HEK293T (cell line): ENCODE results near the gene NAPB.

Experiments used
- ARNT ChIP-seq: fragments of 450-650 bp; IDR thresholded peaks from 2 replicates; pipeline ENCODE4 v1.6.1; 2017; ENCODE audit warnings: mild to moderate bottlenecking
- BHLHE40 ChIP-seq: fragments of 450-650 bp; IDR thresholded peaks from 2 replicates; pipeline ENCODE4 v1.6.1; 2016; ENCODE audit warnings: mild to moderate bottlenecking, moderate library complexity, borderline replicate concordance
- ELF4 ChIP-seq: fragments of 450-650 bp; IDR thresholded peaks from 2 replicates; pipeline ENCODE4 v1.6.1; 2017; ENCODE audit warnings: antibody characterized with exemption
- FOXA1 ChIP-seq: fragments of 450-650 bp; IDR thresholded peaks from 2 replicates; pipeline ENCODE4 v1.6.1; 2016; ENCODE audit warnings: mild to moderate bottlenecking
- FOXM1 ChIP-seq: fragments of 450-650 bp; IDR thresholded peaks from 2 replicates; pipeline ENCODE4 v1.6.1; 2017; ENCODE audit warnings: mild to moderate bottlenecking, borderline replicate concordance
- HDGF ChIP-seq: fragments of 450-650 bp; IDR thresholded peaks from 2 replicates; pipeline ENCODE4 v1.6.1; 2017; ENCODE audit warnings: antibody characterized with exemption, borderline replicate concordance
- LEF1 ChIP-seq: fragments of 450-650 bp; IDR thresholded peaks from 2 replicates; pipeline ENCODE4 v1.6.1; 2017; ENCODE audit warnings: mild to moderate bottlenecking, borderline replicate concordance
- NFRKB ChIP-seq: fragments of 450-650 bp; IDR thresholded peaks from 2 replicates; pipeline ENCODE4 v1.6.1; 2016; ENCODE audit warnings: mild to moderate bottlenecking, moderate library complexity
- PKNOX1 ChIP-seq: fragments of 450-650 bp; IDR thresholded peaks from 2 replicates; pipeline ENCODE4 v1.6.1; 2016
- SP1 ChIP-seq: fragments of 450-650 bp; IDR thresholded peaks from 2 replicates; pipeline ENCODE4 v1.6.1; 2017
- SUZ12 ChIP-seq: fragments of 450-650 bp; IDR thresholded peaks from 2 replicates; pipeline ENCODE4 v1.6.1; 2016; ENCODE audit warnings: mild to moderate bottlenecking
- TARDBP ChIP-seq: fragments of 450-650 bp; IDR thresholded peaks from 2 replicates; pipeline ENCODE4 v1.6.1; 2016
- ZNF384 ChIP-seq: fragments of 450-650 bp; IDR thresholded peaks from 2 replicates; pipeline ENCODE4 v1.6.1; 2016

DNA sequence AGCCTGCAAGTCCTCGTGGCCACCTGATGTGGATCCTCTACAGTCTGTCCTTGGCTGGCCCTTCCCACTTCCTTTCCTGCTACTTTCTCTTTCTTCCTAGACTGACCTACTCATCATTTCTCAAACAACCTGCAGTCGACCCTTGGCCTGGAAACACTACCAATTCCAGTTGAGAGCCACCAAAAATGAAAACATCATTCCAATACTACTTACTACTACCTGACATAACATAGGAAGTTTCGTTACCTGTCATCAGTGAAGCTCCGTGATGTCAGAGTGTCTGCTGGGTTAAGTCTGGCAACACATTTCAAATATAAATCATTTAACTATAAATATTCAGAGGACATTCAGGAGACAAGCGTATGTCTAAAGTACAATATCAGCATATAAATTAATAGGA is 45.5 kb downstream of the NAPB start:
- TF ChIP-seq BHLHE40, result no peak
- TF ChIP-seq LEF1, result no peak
- TF ChIP-seq SP1, result no peak
- TF ChIP-seq ARNT, result no peak
- TF ChIP-seq NFRKB, result no peak
- no peak for TF ChIP-seq ELF4
- TF ChIP-seq FOXM1, result no peak
- no peak for TF ChIP-seq TARDBP
- TF ChIP-seq SUZ12, result no peak
- TF ChIP-seq PKNOX1, result no peak
- TF ChIP-seq ZNF384, result no peak
- TF ChIP-seq HDGF, result no peak
- no peak for TF ChIP-seq FOXA1
